ENCODE data around the gene RALGAPA2. TPM values are rescaled to one million over a fixed set of nuclear protein-coding genes. Genes with fewer than 3 reads are reported as not detected.
A peak's percentile ranks its signal among the peaks of the same experiment; 100 is the strongest.

Gene RALGAPA2
- total and polyA plus RNA-seq, 8 donors = 9.6 to 41.7 (median 24.5) TPM

DNA sequence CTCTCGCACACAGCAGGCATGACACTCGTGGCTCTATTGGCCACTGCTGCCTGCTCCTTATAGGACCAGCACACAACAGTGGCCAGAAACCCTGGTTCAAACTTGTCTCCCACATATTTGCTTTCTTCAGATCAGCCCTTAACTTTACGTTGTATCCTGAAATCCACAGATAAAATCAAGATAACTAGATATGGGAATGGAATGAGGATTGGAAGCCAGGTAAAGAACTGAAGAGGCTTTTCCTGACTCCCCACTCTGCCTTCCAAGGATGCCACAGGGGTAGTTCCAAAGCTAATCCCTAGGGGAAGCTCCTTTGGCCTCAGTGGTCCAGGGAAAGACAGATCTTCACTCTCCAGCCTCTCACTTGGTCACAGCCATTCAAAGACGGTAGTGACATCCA, 258.1 kb downstream of the RALGAPA2 start:
- ATAC-seq (no peak), DNase-seq (no peak), FAIRE-seq (no peak)
- TF ChIP-seq, protein P1, sequence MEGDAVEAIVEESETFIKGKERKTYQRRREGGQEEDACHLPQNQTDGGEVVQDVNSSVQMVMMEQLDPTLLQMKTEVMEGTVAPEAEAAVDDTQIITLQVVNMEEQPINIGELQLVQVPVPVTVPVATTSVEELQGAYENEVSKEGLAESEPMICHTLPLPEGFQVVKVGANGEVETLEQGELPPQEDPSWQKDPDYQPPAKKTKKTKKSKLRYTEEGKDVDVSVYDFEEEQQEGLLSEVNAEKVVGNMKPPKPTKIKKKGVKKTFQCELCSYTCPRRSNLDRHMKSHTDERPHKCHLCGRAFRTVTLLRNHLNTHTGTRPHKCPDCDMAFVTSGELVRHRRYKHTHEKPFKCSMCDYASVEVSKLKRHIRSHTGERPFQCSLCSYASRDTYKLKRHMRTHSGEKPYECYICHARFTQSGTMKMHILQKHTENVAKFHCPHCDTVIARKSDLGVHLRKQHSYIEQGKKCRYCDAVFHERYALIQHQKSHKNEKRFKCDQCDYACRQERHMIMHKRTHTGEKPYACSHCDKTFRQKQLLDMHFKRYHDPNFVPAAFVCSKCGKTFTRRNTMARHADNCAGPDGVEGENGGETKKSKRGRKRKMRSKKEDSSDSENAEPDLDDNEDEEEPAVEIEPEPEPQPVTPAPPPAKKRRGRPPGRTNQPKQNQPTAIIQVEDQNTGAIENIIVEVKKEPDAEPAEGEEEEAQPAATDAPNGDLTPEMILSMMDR (IDR thresholded peaks at IDR 0.05) = no peak
- no peaks in the 10 kb centered on the region for H3K36me3 ChIP-seq
- no peak overlapping the region for H3K4me3 ChIP-seq
- peaks cover 0 to 6% (median 0%) of the 10 kb centered on the region in 3 donors for H3K4me1 ChIP-seq
- no peak overlapping the region for H3K27ac ChIP-seq
- WGBS, 2 donors = 73 to 78% methylated on average over 4 of the region's 4 CpGs
- intact Hi-C loops (cut with DNase I) = no loop called here
- no peaks in the 10 kb centered on the region for H3K27me3 ChIP-seq
- no peaks in the 10 kb centered on the region for H3K9me3 ChIP-seq

DNA sequence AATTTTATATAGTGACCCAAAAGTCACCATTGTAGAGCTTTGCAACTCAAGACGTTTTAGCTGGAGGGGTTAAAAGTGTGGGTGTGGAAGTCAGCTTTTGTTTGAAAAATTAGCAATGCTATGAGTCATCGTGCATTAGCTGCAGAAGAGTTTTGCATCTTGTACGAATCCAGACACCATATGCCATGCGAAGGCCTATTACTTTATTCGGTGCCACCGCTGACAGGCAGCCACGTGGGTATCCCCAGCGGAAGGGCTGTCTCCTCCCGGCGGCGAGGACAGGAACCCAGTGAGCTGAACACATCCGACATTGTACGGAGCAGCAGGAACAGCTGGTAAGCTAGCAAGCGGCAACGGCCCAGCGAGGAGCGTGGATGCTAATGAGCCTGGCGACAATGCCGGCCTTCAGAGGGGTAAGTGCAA, 260.2 kb downstream of the RALGAPA2 start:
- TF ChIP-seq, protein P1 (IDR thresholded peaks at IDR 0.05) = no peak
- Histone ChIP-seq H3K36me3 (no peaks in the 10 kb centered on the region), H3K4me3 (no peak overlapping the region), H3K27ac (no peak overlapping the region), H3K9me3 (no peaks in the 10 kb centered on the region), H3K27me3 (no peaks in the 10 kb centered on the region), H3K4me1 (no peaks in the 10 kb centered on the region)
- 69 to 72% methylated on average over 19 of the region's 19 CpGs for WGBS, 2 donors
- DNase-seq (peak in 3 of 6 donors; percentile 25 to 63 (median 30)), FAIRE-seq (no peak), ATAC-seq (peak in 3 of 4 donors; percentile 69 to 77 (median 76))
- intact Hi-C loops (cut with DNase I) = no loop called here

DNA sequence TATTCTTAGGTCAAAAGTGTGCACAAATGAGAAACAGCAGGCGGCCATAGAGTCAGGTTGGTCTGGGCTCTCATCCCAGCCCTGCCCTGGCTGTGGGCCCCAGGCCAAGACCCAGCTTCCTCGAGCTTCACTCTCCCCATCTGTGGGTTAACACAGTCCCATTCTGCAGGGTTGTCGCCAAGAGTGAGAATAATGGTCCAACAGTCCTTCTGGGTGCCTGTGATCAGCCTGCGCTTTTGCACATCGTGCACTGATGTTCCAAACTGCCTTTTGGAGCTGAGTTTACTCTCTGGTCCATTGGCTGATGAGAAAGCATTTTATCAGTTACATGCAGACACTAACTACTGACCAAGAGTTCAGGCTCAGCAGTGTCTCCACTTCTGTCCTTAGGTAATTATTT, 261.9 kb downstream of the RALGAPA2 start:
- no peaks in the 10 kb centered on the region for H3K9me3 ChIP-seq
- DNase-seq = no peak
- no peak overlapping the region for H3K27ac ChIP-seq
- FAIRE-seq = no peak
- H3K4me1 ChIP-seq = no peaks in the 10 kb centered on the region
- H3K27me3 ChIP-seq = no peaks in the 10 kb centered on the region
- WGBS, 2 donors = 60 to 63% methylated on average over 5 of the region's 5 CpGs
- no peaks in the 10 kb centered on the region for H3K36me3 ChIP-seq
- H3K4me3 ChIP-seq = no peak overlapping the region
- TF ChIP-seq, protein P1 (IDR thresholded peaks at IDR 0.05) = no peak
- intact Hi-C loops (cut with DNase I) = no loop called here
- peak in 2 of 4 donors; percentile 43 to 64 for ATAC-seq

DNA sequence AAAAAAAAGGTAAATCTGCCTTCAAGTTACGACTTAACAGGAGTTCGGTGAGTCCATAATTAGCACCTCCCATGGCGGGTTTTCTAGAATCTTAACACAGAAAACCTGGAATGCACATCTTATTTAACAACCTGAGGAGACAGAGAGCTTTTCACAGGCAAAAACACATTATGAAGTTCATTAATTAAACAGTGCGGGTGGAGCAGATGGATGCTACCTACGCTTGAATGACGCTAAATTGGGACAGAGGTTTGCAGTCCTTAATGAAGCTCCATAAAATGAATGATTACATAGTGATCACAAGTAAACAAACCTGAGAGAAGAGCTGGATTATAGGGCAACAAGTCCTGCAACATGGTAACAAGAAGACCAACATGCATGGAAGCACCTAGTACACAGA, 263.6 kb downstream of the RALGAPA2 start:
- TF ChIP-seq, protein P1 (IDR thresholded peaks at IDR 0.05) = no peak
- intact Hi-C loops (cut with DNase I) = no loop called here
- no peak for FAIRE-seq
- 93 to 94% methylated on average over 6 of the region's 6 CpGs for WGBS, 2 donors
- no peaks in the 10 kb centered on the region for H3K27me3 ChIP-seq
- no peaks in the 10 kb centered on the region for H3K4me1 ChIP-seq
- no peak overlapping the region for H3K4me3 ChIP-seq
- no peaks in the 10 kb centered on the region for H3K9me3 ChIP-seq
- no peak overlapping the region for H3K27ac ChIP-seq
- DNase-seq = no peak
- no peaks in the 10 kb centered on the region for H3K36me3 ChIP-seq
- ATAC-seq = peak in 2 of 4 donors; percentile 21 to 26

- Histone ChIP-seq H3K27me3 (no peaks in the 10 kb centered on the region), H3K4me3 (no peak overlapping the region), H3K9me3 (no peaks in the 10 kb centered on the region), H3K36me3 (no peaks in the 10 kb centered on the region), H3K4me1 (no peaks in the 10 kb centered on the region), H3K27ac (no peak overlapping the region)
- FAIRE-seq (no peak), ATAC-seq (no peak), DNase-seq (no peak)
- WGBS, 2 donors = 72 to 80% methylated on average over 2 of the region's 2 CpGs
- intact Hi-C loops (cut with DNase I) = no loop called here
- TF ChIP-seq, protein P1 (IDR thresholded peaks at IDR 0.05) = no peak
Observed at GRCh38 chr20:20447196-20447595, 265.2 kb downstream of the RALGAPA2 start.

All from pancreas (tissue), 10 donors.